Fibroblast of lung (primary cell): ENCODE results near the gene YEATS4.

Source experiments
- CTCF ChIP-seq, 2 donors: IDR thresholded peaks in 1 of 2; conservative IDR thresholded peaks in 1 of 2; 1 replicate in 1 of 2; 2 replicates in 1 of 2; pipeline ENCODE4 v1.5.1; 2011 to 2012; ENCODE audit warnings: low read length in 2 of 2, control low read depth in 1 of 2, inconsistent platforms in 1 of 2, low read depth in 1 of 2, mild to moderate bottlenecking in 1 of 2
- EZH2 ChIP-seq: IDR thresholded peaks from 2 replicates; pipeline ENCODE4 v1.5.1; 2012; ENCODE audit warnings: low read length, control low read depth, mild to moderate bottlenecking; ENCODE audit errors: missing control alignments

- TF ChIP-seq CTCF (conservative IDR thresholded peaks at IDR 0.05 in 1 of 2, IDR thresholded peaks at IDR 0.05 in 1 of 2; ENCODE audit: low read depth in 1 of 2, low read length in 2 of 2) (no peak), EZH2 (no peak)
Observed at GRCh38 chr12:69337311-69338090, 22.0 kb upstream of the YEATS4 start.
